NCI-H1092 (cell line): Measurements from ENCODE around the gene HNRNPH2.
A peak's percentile ranks its signal among the peaks of the same experiment; 100 is the strongest.

ENCODE experiments used
- DNase-seq: peaks from one replicate; lab custom pipeline; 2025; lab: John Stamatoyannopoulos, UW

The HNRNPH2 gene, protein sequence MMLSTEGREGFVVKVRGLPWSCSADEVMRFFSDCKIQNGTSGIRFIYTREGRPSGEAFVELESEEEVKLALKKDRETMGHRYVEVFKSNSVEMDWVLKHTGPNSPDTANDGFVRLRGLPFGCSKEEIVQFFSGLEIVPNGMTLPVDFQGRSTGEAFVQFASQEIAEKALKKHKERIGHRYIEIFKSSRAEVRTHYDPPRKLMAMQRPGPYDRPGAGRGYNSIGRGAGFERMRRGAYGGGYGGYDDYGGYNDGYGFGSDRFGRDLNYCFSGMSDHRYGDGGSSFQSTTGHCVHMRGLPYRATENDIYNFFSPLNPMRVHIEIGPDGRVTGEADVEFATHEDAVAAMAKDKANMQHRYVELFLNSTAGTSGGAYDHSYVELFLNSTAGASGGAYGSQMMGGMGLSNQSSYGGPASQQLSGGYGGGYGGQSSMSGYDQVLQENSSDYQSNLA

DNA sequence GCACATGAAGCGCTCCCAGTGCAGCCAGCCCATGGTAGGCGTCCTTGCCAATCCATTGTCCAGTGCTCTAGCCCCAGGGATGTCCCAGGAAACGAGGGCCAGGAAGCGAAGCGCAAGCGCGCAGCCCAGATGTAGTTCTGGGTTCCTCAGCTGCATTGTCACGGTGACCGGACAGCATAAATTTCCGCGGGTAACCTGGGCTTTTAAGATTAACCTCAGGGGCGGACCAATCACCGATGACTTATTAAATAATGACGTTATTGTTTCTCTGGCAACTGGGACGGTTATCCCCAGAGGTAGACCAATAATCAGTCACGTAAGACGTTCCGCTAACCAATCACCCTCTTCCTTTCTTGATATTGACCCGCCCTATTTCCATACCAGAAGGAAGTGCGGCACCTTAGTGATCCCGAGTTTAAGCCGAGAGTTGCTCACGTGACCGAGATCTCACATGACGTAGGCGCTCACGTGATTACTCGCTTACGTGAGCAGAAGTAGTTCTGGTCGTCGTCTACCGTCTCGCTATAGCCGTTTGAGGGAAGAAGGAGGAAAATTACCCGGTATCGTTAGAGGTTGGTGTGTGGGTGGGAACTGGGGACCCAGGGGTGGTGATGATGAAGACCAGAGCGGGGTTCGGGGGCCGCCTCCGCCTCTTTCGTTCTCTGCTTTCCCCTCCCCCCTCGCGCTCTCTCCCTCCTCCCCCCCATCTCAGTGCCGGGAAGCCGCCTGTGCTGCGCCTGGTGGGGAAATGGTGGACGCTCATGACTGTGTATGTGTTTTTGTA is at the start of gene HNRNPH2, which contains the start of gene GLA:
Gene HNRNPH2, plus strand, starts transcription at position 475 of the 784 bp plus-strand sequence. CDS start 3,767 bp downstream, outside the sequence.
Gene GLA, minus strand, starts transcription at position 178 of the 784 bp plus-strand sequence. Its CDS starts 22 bp downstream, at position 156.
- DNase-seq: peak; percentile 98

DNA sequence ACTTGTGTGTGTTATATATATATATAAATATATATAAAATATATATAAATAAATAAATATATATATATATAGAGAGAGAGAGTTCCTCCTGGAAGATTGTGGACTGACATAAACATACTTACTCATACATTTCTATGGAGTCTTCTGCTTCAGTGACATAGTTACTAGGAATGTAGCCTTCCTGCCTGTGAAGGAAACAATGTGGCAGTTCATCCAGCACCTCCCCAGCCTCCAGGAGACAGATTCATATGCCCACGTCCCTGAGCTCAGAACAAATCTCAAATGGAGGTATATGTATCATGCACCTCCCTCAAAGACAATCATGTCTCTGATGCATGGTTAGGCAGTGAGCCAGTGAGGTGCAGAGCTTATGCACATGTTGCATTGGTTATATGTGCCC is 48.1 kb upstream of the HNRNPH2 start:
- no peak for DNase-seq

DNA sequence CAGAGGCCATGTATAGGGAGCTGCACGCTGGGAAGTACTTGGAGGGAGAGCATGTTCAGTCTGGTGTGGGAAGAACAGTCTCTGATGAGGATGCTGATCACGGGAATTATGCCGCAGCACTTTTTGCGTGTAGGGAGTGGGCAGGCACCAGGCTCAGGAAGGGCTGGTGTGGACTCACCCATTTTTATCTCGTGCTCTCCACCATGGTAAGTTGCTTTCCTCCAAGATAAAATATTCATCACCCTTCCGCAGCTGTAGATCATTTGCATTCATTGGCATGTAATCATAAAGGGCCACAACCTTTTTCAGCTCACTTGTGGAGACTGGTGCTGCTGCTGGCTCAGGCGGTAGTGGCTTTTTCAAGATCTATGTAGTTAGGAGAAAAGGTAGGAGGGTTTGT is 47.6 kb upstream of the HNRNPH2 start:
- DNase-seq: no peak

DNA sequence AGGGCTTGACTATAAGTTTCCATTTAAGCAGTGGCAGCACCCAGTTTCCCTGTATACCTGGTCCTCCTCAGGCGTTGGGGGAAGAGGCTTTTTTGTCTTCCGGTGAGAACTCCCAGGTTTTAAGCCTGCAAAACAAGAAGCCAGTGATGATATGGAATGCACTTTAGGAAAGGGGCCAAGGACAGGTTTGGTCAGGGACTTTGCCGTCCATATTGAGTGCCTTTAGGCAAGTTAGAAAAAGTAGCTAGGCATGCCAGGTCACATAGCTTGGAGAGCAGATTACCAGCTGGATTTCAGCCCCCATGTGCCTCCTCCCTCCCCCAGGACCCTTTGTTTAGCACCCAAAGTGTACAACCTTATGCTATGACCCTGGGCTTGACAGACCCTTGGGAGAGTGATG is 45.9 kb upstream of the HNRNPH2 start:
- no peak for DNase-seq

DNA sequence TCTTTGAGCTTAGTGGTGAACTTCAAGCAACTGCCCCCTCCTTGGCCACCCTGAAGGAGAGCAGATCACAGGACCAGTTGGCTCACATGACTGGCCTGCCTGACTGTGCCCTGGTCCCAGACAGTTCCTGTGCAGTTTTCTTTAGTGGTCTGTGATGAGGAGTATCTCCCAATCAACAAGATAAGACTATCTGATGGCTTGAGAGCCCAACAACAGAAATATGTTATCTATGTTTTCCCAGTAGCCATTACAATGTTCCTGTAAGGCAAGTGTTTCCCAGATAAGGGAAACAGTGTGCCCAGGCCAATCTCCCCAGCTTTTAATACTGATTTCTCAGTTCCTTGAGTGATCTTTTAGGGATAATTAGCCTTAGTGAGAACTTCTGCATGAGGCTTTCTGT is 45.3 kb upstream of the HNRNPH2 start:
- no peak for DNase-seq

DNA sequence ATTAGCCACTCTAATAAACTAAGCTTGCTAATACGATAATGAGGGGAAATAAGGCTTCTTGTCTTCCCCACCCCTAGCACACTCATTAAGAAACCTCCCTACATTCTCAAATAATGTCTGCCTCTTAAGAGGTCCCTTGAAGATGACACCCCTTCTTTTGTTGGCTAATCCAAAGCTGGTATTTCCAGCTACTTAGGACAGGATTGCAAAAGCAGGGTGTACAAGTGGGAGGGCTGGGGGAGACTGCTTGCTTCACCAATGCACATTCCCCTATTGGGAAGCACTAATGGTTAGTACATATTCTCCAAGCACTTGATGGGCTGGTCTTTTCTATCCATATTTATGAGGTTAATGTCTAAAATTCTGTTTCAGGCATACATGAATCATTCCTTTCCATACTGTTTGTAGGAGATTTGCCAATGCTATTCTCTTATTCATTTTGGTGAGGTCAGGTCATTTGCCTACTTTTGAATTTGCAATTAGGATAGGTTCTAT is 42.7 kb upstream of the HNRNPH2 start:
- no peak for DNase-seq

DNA sequence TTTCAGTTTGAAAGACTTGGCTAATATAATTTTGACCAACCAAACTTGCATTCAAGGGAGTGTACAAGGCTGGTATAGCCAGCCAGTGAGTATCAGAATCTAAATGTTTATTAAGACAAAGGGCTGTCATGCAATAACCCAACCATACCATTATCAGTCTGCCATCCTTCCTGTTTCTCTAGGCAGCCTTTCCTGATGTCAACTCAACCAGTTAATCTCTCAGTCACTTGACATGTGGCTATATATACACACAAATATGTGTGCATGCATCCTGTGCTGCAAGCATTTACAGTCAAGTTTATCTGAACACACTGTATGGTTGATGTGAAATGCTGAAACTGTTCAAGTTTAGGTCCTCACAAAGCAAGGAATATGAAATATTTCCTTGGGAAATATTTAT is 39.2 kb upstream of the HNRNPH2 start:
- no peak for DNase-seq

DNA sequence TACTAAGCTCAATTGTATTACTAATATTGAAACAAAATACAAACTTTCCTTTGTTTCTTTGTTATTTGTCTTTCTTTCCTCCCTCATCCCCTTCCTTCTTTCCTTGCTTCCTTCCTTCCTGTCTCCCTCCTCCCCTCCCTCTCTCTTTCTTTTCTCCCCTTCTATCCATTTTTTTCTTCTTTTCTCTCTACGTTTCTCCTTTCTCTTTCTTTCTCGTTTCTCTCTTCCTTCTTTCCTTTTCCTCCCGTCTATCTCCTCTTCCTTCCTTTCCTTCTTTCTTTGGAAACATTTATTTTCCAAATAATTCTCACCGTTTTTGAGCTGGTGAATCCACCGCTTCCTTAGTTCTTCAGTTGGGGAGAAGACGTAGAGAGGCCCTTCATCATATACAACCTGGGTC is 38.3 kb upstream of the HNRNPH2 start:
- DNase-seq: no peak

DNA sequence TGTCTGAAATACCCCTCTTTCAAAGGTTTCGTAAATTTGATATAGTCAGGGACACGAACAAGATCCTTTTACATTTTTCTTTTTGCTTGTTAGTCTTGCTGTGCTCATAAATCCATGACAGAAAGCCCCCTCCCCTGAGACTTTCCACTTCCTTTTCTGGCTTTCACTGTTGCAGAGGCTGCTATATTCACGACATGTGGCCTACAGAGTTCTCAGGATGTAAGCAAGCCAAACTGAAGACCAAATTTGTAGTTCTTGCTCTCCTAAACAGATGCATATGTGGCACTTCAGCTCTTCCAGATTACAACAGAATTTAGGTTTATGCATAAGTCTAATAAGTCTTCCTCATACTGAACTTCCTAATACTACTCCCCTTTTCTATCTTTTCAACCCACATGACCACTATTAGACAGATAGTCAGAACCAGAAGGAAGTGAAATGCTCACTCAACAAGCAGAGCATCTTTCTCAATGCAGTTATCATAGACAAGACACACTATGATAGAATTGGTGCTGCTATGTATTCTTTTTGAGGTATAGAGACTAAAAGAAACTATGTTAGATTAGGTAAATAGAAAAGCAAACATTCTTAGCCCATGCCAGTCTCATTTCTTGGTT is 37.0 kb upstream of the HNRNPH2 start:
- DNase-seq: no peak

DNA sequence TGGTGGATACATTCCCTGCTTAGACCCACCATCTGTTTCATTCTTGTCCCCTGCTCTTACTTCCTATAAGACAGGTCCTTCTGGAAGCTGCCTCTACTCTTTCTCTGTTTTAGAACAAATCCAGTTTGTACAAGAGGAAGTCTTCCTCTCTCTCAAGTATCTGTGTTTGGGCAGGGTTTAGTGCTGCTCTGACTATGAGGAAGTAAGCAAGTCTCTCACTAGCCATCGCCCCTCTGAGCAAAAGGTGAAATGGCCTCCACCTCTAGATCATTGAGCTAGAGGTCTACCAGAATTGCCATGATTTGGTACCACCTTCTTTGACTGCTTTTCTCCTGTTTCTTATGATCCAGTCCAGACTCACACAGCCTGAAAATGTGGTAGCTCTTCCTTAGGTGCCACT is 30.5 kb upstream of the HNRNPH2 start:
- no peak for DNase-seq

DNA sequence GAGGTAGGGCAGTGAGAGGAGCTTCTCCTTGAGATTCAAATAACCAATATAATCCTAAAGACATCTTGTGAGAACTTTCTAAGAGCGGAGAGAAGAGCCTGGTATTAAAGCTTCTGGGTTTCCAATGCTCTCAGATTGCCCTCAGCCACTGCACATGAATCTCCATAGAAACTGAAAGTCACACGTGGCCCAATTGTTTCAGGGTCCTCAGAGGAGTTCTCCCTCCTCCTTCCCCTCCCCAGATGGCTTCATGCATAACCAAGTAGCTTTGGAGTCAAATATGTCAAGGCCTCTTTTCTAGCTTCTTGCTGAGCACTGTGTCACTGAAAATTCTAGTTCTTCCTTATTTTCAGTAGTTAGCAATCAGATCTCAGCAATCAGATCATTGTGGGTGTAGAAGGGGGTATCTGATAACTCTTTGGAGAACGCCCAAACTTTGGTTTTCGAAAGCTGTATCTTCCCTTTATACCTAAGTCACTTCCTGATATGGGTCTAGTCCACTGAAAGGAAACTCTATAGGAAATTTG is 24.3 kb upstream of the HNRNPH2 start:
- DNase-seq: no peak

DNA sequence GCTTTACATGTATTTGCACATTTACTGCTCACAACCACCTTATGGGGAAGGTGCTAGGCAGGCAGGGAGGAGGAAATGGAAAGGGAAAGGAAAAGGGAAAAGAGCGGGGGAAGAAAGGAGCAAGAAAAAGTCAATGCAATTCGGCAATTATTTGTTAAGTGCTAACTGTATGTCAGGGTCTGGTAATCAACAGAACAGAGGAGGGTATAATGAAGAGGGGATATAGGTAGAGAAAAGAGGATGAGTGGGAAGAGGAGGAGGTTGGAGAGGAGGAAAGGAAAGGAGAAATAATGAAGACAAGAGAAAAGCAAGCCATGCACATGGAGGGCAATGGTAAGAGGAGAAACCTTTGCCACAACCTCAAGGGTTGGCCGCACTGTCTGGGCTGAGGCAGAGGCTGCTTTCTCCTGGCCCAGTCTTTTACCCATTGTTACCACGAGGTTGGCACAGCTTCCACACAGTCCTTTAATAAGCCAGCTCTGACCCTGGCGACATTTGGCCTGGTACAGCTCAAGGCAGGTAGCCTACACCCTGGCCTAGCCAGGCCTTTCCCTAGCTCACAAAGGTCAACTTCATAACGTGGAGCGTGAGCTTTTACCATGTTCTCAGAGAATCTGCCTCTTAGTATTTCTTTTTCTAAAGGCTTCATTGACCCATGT is 22.9 kb upstream of the HNRNPH2 start:
- DNase-seq: no peak

DNA sequence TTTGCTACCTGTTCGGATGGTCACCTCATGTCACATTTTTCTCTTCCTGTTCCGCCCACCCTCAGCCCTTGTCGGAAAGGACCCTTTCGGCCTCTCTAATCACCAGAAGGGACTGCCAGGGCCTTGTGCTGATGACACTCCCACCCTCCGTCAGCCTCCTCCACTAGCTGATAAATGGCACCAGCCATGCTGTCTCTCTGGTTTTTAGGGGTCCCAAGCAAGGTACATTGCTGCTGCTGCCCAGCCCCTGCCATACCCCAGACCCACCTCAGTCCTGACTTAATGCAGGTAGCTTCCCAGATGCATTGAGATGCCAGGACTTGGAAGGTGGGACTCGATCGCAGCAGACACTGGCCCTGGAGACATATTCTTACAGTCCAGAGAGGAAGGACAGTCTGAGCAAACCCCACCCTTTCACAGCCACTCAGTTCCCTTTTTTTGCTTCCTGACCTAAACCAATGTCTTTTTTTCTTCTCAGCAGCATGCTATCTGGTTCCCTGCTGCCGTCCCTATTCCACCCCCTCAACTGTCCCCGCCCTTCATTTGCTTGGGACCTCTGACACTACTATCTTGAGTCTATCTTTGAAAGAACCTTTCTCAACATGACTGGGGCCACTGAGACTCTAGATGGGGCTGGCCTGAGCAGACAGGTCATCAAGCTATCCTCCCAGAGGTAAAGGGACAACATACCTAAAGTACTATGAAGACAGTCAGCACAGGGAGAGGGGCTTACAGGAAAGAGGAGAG is 22.1 kb upstream of the HNRNPH2 start, which contains the start of gene BTK:
Gene BTK, minus strand, starts transcription at position 397 of the 747 bp plus-strand sequence. CDS start 10,907 bp downstream, outside the sequence.
- DNase-seq: no peak

DNA sequence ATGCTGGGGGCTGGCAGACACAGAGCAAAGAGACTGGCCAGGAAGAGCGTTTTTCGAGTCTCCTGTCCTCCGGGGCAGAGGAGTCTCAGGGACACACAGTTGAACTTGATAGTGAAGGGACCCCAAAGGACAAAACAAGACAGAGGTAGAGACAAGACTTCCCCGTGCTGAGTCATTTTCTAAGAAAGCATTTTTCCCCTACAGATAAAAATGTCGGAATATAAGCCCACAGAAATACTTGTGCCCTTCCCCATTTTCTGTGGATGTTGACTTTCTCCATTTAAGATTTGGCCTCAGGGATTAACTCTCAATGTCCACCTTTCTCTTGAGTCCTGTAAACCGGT is 21.5 kb upstream of the HNRNPH2 start:
- DNase-seq: no peak

DNA sequence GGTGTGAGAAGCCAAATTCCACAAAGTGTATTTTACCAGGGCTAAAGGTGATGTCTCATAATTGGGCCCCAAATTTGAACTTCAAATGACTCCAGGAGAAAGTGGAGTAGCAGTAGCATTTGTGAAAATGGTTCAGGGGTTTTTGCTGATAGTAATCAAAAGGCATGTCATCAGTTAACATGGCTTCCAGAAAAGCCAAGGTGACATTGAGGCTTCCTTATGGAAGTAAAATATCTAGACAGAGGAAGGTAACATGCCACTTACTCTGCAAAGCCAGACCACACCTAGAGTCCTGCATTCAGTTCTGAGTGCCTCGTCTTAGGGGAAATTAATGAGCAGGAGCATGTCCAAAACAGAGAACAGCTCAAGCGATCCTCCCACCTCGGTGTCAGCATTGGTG is 19.4 kb upstream of the HNRNPH2 start:
- DNase-seq: no peak

DNA sequence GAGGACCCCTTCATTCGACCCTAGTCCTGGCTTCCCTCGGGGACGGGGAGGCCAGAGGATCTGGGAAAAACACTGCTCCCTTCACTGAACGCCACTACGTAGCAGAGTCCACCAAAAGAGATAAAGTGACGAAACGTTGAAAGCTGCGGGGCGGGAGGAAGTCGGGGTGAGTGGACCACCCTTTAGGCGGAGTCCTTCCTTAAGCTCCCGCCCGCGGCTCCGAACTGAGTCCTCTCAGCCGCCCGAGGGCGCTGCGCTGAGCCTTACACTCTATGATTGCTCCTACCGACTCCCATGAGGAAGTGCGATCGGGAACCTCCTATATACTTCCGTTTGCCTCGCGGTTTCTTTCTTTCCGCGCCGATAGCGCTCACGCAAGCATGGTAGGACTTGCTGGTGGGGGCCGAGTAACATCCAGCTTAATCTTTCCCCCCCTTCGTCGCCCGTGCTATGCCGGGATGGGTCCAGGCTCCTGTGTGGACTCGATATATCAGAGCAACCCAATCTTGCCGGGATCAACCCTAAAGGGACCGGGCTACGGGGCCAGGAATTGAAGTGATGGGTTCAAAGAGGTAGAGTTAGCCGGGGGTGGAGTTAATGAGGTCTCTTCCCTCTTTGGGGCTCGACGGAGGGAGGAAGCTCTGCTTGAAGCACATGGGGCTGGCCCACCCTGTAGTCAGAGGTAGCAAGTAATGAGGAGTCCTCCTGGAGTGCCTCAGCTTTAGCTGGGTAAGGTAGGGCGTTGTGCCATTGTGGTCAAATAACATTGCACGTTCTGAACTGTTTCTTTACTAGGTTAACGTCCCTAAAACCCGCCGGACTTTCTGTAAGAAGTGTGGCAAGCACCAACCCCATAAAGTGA is 17.1 kb upstream of the HNRNPH2 start, which contains the start of gene RPL36A:
Gene RPL36A, plus strand, starts transcription at position 348 of the 862 bp plus-strand sequence. Its CDS starts 33 bp downstream, at position 381.
- peak; percentile 94 for DNase-seq

DNA sequence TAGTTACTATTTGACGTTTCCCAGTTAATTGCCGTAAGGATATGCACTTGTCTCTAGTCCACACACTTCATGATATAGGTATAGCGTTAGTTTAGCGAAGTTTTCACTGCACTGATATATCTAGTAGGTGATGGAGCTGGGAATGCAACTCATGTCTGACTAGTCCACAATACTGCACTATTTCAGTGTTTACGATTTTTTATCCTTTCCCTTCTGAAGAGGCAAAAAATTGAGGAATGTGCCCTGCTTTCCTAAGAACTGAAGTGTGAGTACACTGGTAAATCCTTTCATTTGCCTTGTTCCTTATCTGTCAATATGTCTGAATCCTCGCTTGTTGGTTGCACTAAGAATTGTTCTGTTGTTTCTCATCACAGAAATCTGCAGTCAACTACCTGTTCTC is 16.2 kb upstream of the HNRNPH2 start:
- no peak for DNase-seq

DNA sequence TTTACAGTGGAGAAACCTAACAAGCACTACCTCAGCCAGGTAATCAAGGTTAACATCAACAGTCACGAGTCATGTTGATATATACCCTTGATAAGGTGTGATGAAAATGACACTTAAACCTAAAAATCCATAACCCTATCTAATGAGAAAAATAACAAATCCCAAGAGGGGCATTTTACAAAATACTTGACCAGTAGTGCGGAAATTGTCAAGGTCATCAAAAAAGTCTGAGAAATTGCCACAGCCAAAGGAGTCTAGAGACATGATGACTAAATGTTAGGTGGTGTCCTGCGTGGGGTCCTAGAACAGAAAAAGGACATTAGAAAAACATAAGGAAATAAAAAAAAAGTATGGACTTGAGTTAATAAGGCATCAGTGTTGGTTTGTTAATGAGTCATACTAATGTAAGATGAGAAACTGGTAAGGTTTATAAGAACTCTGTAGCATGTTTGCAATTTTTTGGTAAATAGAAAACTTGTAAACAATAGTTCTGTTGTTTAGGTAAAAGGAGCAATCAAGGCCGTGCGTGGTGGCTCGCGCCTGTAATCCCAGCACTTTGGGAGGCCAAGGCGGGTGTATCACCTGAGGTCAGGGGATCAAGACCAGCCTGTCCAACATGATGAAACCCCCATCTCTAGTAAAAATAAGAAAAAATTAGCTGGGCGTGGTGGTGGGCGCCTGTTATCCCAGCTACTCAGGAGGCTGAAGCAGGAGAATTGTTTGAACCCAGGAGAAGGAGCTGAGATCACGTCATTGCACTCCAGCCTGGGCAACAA is 14.3 kb upstream of the HNRNPH2 start:
- no peak for DNase-seq

DNA sequence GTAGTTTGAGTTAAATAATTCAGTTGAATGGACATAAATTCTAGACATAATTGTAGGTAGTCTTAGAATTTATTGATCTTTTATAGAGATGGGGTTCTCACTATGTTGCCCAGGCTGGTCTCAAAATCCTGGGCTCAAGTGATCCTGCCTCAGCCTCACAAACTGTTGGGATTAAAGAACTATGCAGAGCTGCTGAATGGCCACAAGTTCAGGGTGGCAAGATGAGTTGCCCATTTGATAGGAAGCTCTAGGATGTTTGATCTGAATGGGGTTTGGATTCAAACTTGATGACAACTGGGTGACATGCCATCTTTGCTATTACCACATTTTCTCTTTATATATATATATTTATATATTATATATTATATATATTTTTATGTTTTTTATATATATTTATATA is 13.7 kb upstream of the HNRNPH2 start:
- no peak for DNase-seq
